HUES64 (cell line): ENCODE data around the gene SPHK1.
A peak's percentile ranks its signal among the peaks of the same experiment; 100 is the strongest.

Source experiments
- H3K27ac ChIP-seq: 2 replicates; pipeline ENCODE4 v1.7.0; 2013; ENCODE audit warnings: low read depth, low read length, inconsistent platforms
- H3K27me3 ChIP-seq: 2 replicates; pipeline ENCODE4 v1.6.1; 2013; ENCODE audit warnings: mild to moderate bottlenecking, low read length; ENCODE audit not compliant: insufficient read depth
- H3K36me3 ChIP-seq: 2 replicates; pipeline ENCODE4 v1.6.1; 2013; ENCODE audit warnings: mild to moderate bottlenecking, low read length; ENCODE audit not compliant: insufficient read depth
- H3K4me1 ChIP-seq: 2 replicates; pipeline ENCODE4 v1.6.1; 2013; ENCODE audit warnings: mild to moderate bottlenecking, low read length, moderate library complexity; ENCODE audit not compliant: insufficient read depth
- H3K4me3 ChIP-seq: 2 replicates; pipeline ENCODE4 v1.5.1; 2013; ENCODE audit warnings: mild to moderate bottlenecking, low read length, moderate library complexity
- H3K9ac ChIP-seq: 2 replicates; pipeline ENCODE4 v1.6.1; 2013; ENCODE audit warnings: mild to moderate bottlenecking, low read depth, low read length
- H3K9me3 ChIP-seq: 2 replicates; pipeline ENCODE4 v1.6.1; 2013; ENCODE audit warnings: low read depth, low read length; ENCODE audit not compliant: insufficient read depth
- WGBS: fragments of 150-250, 120-280 bp; methylation state at CpG from one replicate; pipeline ENCODE4 v1.1.7; 2013; ENCODE audit warnings: missing lambda C conversion rate; 5-methylcytosine and 5-hydroxymethylcytosine counted together

Gene SPHK1

DNA sequence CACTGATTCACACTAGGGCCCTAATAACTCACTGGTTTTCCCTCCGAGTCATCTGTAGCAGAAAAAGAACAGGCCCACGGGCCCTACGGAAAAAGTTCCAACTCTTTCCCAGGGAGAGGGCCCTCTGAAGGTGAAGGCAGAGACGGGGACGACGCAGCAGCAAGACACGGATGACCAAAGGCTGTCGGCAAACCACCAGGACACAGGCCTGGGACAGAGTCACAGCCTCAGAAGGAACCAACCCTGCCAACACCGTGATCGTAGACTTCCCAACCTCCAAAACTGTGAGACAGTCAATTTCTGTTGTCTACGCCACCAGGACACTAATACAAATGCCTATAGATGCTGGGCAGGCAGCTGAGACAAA is 5.2 kb upstream of the SPHK1 start:
- WGBS, result 89% methylated on average over 11 of the region's 11 CpGs
- H3K9me3 ChIP-seq, result no peaks in the 10 kb centered on the region
- no peaks in the 10 kb centered on the region for H3K36me3 ChIP-seq
- peaks cover 8% of the 10 kb centered on the region; the same call in 1 of the 2 replicates for H3K4me1 ChIP-seq
- no peak overlapping the region for H3K27ac ChIP-seq
- no peak overlapping the region for H3K9ac ChIP-seq
- H3K4me3 ChIP-seq, result no peak overlapping the region
- peaks cover 25% of the 10 kb centered on the region for H3K27me3 ChIP-seq

DNA sequence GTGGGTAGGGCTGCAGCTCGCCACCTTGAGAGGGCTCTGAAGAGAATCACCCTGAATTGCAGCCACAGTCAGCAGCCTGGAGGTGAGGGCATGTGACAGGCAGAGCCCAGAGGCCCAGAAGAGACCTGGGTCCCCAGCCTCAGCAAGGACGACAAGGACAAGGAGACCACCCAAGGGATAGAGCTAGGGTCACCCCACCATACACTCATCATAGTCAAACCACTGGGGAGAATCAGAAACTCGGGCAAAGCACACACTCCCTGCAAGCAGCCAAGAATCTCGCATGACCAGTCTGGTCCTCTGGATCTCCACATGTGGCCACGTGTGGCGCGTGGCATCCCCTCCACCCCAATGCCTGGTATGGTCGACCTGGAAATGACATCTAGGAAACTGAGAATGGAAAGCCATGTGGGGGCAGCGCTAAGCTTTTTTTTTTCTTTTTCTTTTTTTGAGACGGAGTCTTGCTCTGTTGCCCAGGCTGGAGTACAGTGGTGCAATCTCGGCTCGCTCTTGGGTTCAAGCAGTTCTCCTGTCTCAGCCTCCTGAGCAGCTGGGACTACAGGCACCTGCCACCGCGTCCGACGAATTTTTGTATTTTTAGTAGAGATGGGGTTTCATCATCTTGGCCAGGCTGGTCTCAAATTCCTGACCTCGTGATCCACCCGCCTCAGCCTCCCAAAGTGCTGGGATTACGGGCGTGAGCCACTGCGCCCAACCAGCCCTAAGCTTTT is 4.6 kb upstream of the SPHK1 start:
- peaks cover 30% of the 10 kb centered on the region for H3K27me3 ChIP-seq
- WGBS, result 91% methylated on average over 21 of the region's 21 CpGs
- H3K4me3 ChIP-seq, result no peak overlapping the region
- no peak overlapping the region for H3K27ac ChIP-seq
- no peak overlapping the region for H3K9ac ChIP-seq
- no peaks in the 10 kb centered on the region for H3K36me3 ChIP-seq
- H3K4me1 ChIP-seq, result peaks cover 8% of the 10 kb centered on the region; the same call in 1 of the 2 replicates
- H3K9me3 ChIP-seq, result no peaks in the 10 kb centered on the region

DNA sequence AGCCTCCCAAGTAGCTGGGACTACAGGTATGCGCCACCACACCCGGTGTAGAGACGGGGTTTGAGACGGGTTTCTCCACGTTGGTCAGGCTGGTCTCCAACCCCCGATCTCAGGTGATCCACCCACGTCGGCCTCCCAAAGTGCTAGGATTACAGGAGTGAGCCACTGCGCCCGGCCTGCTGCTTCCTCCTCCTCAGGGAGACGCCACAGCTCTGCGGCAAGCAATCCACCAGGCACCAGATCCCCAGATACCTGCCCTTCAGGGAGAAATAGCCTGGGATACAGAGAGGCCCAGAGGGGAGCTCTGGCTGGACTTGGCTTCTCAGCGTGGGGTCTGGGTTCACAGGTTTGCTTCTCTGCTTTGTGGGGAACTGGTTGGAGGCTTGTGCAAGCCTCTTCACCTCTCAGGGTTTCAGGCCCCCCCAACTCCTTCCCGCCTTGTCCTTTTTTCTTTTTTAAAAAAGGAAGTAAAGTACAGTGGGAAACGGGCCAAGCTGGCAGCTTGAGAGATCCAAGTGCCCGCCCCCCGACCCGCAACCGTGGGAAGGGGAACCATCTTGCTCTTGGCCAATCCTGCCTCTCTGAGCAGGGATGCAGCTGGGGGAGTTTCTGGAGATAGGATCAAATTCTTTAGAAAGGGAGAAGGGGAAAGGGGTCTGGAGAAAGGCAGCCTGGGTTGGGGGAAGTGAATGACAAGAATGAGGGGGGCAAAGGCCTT is 2.6 kb upstream of the SPHK1 start:
- Histone ChIP-seq H3K27ac (no peak overlapping the region; the same call in 1 of the 2 replicates), H3K4me1 (peaks cover 8% of the 10 kb centered on the region; the same call in 1 of the 2 replicates), H3K4me3 (peak overlapping the region; percentile 61), H3K36me3 (no peaks in the 10 kb centered on the region), H3K9ac (no peak overlapping the region), H3K27me3 (peaks cover 46% of the 10 kb centered on the region), H3K9me3 (no peaks in the 10 kb centered on the region)
- WGBS, result 63% methylated on average over 18 of the region's 19 CpGs

DNA sequence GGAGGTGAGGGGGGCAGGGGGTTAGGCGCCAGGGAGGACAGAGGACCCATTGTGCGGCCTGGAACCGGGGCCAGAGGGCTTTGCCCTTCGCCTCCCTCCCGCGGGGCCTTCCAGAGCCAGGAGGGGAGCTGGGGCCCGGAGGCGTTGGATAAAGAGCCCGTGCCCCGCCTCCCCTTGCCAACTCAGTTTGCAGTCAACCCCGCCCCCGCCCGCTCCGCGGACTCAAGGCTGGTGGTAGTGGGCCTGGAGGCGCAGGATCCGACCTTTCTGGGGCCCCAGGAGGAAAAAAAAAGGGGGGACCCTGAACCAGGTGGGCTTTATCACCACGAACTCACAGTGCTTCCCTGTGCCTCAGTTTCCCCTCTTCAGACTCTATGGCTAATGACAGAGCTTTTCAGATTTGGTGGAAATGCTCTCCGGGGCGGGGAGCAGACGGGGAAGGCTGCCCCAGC is 2.0 kb upstream of the SPHK1 start:
- WGBS, result under 1% methylated on average over 21 of the region's 21 CpGs
- peaks cover 8% of the 10 kb centered on the region; the same call in 1 of the 2 replicates for H3K4me1 ChIP-seq
- peak overlapping the region; percentile 15; the same call in 1 of the 2 replicates for H3K9ac ChIP-seq
- H3K9me3 ChIP-seq, result no peaks in the 10 kb centered on the region
- peaks cover 46% of the 10 kb centered on the region for H3K27me3 ChIP-seq
- H3K36me3 ChIP-seq, result no peaks in the 10 kb centered on the region
- H3K4me3 ChIP-seq, result peak overlapping the region; percentile 61
- H3K27ac ChIP-seq, result no peak overlapping the region

DNA sequence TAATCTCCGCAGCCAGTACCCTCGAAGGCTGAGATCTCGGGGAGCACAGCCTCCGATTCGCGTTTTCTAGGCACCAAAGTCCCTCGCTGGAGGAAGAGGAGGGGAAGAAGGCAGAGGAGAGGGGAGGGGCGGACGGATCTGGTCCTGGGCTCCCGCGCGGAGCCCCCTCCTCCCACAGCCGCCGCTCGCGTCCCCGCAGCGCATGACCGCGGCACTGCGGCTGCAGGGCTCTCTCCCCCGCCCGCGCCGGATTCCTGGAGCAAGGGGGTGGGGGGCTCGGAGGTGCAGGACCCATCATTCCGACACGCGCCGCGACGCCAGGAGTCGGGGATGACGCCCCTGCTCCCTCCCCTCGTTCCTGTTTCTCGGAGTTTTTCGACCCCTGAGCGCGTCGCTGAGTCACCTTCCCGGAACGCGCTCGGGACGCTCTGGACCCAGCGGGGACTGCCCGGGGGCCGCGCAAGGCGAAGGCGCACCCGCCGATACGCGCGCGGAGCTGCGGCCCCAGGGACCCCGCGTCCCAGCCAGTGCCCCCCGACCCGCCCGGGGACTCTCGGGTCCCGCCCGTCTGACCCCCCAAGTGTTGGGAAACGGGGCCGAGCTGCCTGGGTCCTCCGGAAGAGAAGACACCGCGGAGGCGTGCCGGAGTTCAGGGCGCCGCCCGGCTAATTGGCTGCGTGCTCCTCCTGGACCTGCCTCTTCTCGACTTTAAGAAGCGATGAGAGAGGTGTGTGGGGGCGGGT is 1.4 kb upstream of the SPHK1 start:
- Histone ChIP-seq H3K4me3 (peak overlapping the region; percentile 61), H3K9me3 (no peaks in the 10 kb centered on the region), H3K27me3 (peaks cover 46% of the 10 kb centered on the region), H3K9ac (peak overlapping the region; percentile 15; the same call in 1 of the 2 replicates), H3K27ac (no peak overlapping the region), H3K36me3 (no peaks in the 10 kb centered on the region), H3K4me1 (peaks cover 8% of the 10 kb centered on the region; the same call in 1 of the 2 replicates)
- WGBS, result under 1% methylated on average over 80 of the region's 80 CpGs

DNA sequence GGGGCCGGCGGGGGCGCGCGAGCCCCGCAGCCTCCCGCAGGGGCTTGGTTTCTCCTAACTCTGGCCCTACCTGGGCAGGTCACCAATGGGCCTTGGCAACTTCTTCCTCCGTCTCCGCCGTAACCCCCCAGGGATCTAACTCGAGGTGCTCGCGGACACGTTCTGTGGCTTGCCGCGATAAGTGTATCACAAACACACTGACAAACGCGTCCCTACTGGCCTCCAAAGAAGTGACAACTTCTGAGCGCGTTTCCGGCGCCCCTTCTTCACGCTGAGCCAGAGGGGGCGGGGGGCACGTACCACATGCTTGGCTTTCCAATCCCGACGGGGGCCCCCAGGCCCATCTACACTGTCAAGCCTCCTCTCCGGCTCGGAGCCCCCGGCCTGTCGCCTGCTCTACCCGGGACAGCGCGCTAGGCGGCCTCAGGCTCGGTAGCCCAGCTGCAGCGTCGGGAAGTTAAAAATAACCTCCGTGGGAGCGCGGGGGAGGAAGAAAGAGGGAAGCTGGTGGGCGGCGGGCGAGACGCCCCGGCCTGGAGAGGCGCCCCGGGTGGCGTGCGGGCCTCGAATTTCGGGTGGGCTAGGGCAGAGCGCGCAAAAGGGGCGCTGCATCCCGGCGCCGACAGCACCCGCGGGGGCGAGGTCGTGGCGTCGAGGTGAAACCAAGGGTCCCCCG is 725 bp upstream of the SPHK1 start:
- no peak overlapping the region for H3K27ac ChIP-seq
- WGBS, result under 1% methylated on average over 65 of the region's 65 CpGs
- H3K27me3 ChIP-seq, result peaks cover 46% of the 10 kb centered on the region
- peak overlapping the region; percentile 56; the same call in 1 of the 2 replicates for H3K9ac ChIP-seq
- H3K9me3 ChIP-seq, result no peaks in the 10 kb centered on the region
- H3K4me3 ChIP-seq, result peak overlapping the region; percentile 61
- peaks cover 8% of the 10 kb centered on the region; the same call in 1 of the 2 replicates for H3K4me1 ChIP-seq
- no peaks in the 10 kb centered on the region for H3K36me3 ChIP-seq

DNA sequence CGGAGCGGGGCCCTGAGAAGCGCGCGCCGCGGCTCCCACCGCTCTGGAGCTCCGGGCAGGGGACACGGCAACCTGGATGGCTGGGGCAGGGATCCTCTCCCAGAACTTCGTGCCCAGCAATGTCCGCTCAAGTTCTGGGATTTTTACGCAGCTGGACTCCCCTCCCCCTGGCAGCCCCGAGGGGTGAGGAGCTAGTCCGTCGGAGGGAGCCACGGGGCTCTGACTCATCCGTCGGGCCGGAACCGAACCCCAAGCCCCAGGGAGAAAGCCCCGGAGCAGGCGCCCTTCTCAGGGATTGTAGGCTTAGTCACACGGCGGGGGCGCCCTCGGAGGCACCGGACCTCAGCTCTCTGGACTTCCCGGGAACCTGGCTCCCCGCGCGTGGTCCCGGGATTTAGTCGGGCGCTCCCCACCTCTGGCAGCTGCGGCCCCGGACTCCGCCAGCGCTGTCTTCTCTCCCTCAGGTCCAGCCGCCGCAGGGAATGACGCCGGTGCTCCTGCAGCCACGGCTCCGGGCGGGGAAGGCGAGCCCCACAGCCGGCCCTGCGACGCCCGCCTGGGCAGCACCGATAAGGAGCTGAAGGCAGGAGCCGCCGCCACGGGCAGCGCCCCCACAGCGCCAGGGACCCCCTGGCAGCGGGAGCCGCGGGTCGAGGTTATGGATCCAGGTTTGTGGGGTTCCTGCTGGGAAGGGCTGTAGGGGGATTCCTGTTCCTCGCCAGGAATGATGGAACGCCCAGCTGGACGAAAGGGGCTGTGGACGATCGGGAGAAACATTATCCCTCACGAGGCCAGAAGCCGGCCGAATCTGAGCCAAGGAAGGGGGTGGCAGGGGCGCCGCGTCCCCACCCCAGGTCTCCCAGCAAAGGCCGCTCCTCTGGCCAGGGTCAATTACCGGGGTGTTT is 830 bp downstream of the SPHK1 start:
- Histone ChIP-seq H3K27ac (no peak overlapping the region), H3K9ac (0 out of 2 replicates have a peak overlapping the region, but pooled peaks have one; percentile 56), H3K4me3 (peak overlapping the region; percentile 61), H3K4me1 (peaks cover 24% of the 10 kb centered on the region), H3K27me3 (peaks cover 46% of the 10 kb centered on the region), H3K36me3 (0 out of 2 replicates have a peak, but pooled peaks cover 3% of the 10 kb centered on the region), H3K9me3 (no peaks in the 10 kb centered on the region)
- 6% methylated on average over 74 of the region's 74 CpGs for WGBS

DNA sequence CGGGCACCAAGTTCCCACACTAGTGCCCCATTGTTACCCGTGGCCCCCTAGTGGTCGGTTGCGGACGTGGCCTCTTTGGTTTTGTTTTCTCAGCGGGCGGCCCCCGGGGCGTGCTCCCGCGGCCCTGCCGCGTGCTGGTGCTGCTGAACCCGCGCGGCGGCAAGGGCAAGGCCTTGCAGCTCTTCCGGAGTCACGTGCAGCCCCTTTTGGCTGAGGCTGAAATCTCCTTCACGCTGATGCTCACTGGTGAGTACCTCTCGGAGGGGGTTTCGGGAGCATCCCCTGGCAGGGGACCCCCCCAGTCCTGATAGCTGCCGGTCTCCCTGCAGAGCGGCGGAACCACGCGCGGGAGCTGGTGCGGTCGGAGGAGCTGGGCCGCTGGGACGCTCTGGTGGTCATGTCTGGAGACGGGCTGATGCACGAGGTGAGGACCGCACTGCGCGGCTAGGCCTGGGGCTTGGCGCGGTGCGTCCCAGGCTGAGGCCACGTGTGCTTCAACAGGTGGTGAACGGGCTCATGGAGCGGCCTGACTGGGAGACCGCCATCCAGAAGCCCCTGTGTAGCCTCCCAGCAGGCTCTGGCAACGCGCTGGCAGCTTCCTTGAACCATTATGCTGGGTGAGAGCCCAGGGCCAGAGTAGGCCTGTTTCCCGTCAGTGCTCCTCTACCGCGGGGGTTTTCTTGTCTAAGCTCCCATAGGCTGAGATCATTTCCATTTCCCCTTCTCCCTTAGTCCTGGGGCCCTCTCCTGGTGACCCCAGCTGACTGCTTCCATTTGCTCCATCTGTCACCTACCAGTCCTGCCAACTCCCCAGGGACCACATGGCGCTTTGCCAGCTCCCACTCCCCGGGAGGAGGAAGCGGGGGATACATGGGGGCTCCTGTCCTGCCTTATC is 1.7 kb downstream of the SPHK1 start:
- Histone ChIP-seq H3K27ac (no peak overlapping the region), H3K9ac (no peak overlapping the region), H3K9me3 (no peaks in the 10 kb centered on the region), H3K4me1 (peaks cover 23% of the 10 kb centered on the region), H3K36me3 (peaks cover 11% of the 10 kb centered on the region; the same call in 1 of the 2 replicates), H3K27me3 (peaks cover 46% of the 10 kb centered on the region), H3K4me3 (peak overlapping the region; percentile 61; the same call in 1 of the 2 replicates)
- 57% methylated on average over 52 of the region's 52 CpGs for WGBS

DNA sequence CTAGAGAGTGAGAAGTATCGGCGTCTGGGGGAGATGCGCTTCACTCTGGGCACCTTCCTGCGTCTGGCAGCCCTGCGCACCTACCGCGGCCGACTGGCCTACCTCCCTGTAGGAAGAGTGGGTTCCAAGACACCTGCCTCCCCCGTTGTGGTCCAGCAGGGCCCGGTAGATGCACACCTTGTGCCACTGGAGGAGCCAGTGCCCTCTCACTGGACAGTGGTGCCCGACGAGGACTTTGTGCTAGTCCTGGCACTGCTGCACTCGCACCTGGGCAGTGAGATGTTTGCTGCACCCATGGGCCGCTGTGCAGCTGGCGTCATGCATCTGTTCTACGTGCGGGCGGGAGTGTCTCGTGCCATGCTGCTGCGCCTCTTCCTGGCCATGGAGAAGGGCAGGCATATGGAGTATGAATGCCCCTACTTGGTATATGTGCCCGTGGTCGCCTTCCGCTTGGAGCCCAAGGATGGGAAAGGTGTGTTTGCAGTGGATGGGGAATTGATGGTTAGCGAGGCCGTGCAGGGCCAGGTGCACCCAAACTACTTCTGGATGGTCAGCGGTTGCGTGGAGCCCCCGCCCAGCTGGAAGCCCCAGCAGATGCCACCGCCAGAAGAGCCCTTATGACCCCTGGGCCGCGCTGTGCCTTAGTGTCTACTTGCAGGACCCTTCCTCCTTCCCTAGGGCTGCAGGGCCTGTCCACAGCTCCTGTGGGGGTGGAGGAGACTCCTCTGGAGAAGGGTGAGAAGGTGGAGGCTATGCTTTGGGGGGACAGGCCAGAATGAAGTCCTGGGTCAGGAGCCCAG is 2.8 kb downstream of the SPHK1 start:
- H3K4me3 ChIP-seq, result no peak overlapping the region
- H3K36me3 ChIP-seq, result peaks cover 20% of the 10 kb centered on the region; the same call in 1 of the 2 replicates
- WGBS, result 96% methylated on average over 31 of the region's 31 CpGs
- no peak overlapping the region for H3K9ac ChIP-seq
- H3K27me3 ChIP-seq, result peaks cover 42% of the 10 kb centered on the region
- no peak overlapping the region for H3K27ac ChIP-seq
- H3K4me1 ChIP-seq, result peaks cover 17% of the 10 kb centered on the region
- no peaks in the 10 kb centered on the region for H3K9me3 ChIP-seq
